NT2/D1 (cell line): ENCODE measurements around the gene NVL.
"Not testable (repeated sequence)": the region's sequence is repeated elsewhere in the genome, so short reads cannot be mapped to it uniquely, and the experiment has no call there.

ENCODE experiments used
- DNase-seq: peaks from one replicate; pipeline ENCODE4 v3.0.0-alpha.2; 2011; ENCODE audit warnings: low read depth, low spot score
- H3K27me3 ChIP-seq: 2 replicates; pipeline ENCODE4 v1.6.0; 2011; ENCODE audit warnings: mild to moderate bottlenecking; ENCODE audit not compliant: insufficient read length, insufficient read depth
- H3K36me3 ChIP-seq: 2 replicates; pipeline ENCODE4 v1.6.1; 2011; ENCODE audit warnings: mild to moderate bottlenecking, low read length, mixed read lengths; ENCODE audit not compliant: insufficient read depth, insufficient read length
- H3K4me1 ChIP-seq: 2 replicates; pipeline ENCODE4 v1.5.1; 2011; ENCODE audit not compliant: insufficient read depth, insufficient read length
- H3K4me3 ChIP-seq: 2 replicates; pipeline ENCODE4 v1.5.1; 2011; ENCODE audit warnings: low read depth; ENCODE audit not compliant: insufficient read length
- H3K9ac ChIP-seq: 2 replicates; pipeline ENCODE4 v1.6.0; 2011; ENCODE audit warnings: low read depth; ENCODE audit not compliant: insufficient read length
- H3K9me3 ChIP-seq: 2 replicates; pipeline ENCODE4 v1.5.1; 2011; ENCODE audit warnings: mild to moderate bottlenecking, low read length; ENCODE audit not compliant: insufficient read depth
- SUZ12 ChIP-seq: IDR thresholded peaks from 2 replicates; pipeline ENCODE4 v1.6.1; 2011; ENCODE audit not compliant: insufficient read length, insufficient read depth; ENCODE audit errors: extremely low read depth
- YY1 ChIP-seq: IDR thresholded peaks from 2 replicates; pipeline ENCODE4 v1.6.1; 2011; ENCODE audit not compliant: insufficient read length, insufficient read depth
- ZNF274 ChIP-seq: IDR thresholded peaks from 2 replicates; pipeline ENCODE4 v1.6.1; 2011; ENCODE audit warnings: mild to moderate bottlenecking, low read depth, low read length

Gene NVL

DNA sequence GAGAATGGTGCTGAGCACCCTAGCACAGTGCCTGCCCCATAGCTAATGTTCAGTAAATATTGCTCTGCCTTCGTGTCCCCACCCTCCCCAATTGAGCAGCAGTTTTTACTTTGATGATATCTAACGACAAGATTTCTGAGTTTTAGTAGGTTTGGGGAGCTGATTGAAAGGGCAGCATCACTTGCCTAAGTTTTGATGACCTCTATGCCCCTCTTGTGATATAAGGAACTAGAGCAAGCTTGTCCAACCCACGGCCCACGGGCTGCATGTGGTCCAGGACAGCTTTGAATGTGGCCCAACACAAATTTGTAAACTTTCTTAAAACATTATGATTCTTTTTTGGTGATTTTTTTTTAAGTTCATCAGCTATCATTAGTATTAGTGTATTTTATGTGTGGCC lies 28.3 kb upstream of the NVL start:
- Histone ChIP-seq H3K4me3 (peak overlapping the region; percentile 93), H3K9ac (peak overlapping the region; percentile 94), H3K4me1 (no peaks in the 10 kb centered on the region), H3K27me3 (no peaks in the 10 kb centered on the region), H3K9me3 (no peaks in the 10 kb centered on the region), H3K36me3 (peaks cover 18% of the 10 kb centered on the region)
- no peak for DNase-seq
- no peak for TF ChIP-seq YY1
- TF ChIP-seq SUZ12: no peak
- TF ChIP-seq ZNF274: no peak

DNA sequence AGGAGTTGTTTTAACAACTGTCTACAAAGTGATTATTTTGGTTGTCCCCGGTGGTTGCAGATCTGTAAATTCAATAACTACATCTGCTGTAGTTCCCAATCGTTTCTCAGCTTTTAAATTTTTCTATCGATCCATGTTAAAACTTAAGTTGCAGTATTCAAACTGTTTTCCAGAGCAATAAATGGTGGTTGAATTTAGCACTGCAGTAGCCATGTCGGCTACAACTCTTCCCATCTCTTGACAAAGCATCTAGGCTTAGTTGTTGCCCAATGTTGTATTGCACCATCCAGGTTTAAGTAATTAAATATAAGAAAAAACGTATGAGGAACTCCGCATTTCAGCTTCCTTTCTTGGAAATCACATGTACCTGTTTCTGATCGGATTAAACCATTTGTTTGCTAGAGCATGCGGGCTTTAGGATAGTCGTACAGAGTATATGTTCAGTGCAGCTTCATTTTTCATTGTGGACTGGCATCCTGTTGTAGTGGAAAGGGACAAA lies 27.7 kb upstream of the NVL start:
- Histone ChIP-seq H3K9me3 (0 out of 2 replicates have a peak, but pooled peaks cover 2% of the 10 kb centered on the region), H3K27me3 (no peaks in the 10 kb centered on the region), H3K4me3 (peak overlapping the region; percentile 93), H3K9ac (peak overlapping the region; percentile 94), H3K36me3 (peaks cover 18% of the 10 kb centered on the region), H3K4me1 (no peaks in the 10 kb centered on the region)
- no peak for DNase-seq
- TF ChIP-seq SUZ12 (no peak), YY1 (no peak), ZNF274 (no peak)

DNA sequence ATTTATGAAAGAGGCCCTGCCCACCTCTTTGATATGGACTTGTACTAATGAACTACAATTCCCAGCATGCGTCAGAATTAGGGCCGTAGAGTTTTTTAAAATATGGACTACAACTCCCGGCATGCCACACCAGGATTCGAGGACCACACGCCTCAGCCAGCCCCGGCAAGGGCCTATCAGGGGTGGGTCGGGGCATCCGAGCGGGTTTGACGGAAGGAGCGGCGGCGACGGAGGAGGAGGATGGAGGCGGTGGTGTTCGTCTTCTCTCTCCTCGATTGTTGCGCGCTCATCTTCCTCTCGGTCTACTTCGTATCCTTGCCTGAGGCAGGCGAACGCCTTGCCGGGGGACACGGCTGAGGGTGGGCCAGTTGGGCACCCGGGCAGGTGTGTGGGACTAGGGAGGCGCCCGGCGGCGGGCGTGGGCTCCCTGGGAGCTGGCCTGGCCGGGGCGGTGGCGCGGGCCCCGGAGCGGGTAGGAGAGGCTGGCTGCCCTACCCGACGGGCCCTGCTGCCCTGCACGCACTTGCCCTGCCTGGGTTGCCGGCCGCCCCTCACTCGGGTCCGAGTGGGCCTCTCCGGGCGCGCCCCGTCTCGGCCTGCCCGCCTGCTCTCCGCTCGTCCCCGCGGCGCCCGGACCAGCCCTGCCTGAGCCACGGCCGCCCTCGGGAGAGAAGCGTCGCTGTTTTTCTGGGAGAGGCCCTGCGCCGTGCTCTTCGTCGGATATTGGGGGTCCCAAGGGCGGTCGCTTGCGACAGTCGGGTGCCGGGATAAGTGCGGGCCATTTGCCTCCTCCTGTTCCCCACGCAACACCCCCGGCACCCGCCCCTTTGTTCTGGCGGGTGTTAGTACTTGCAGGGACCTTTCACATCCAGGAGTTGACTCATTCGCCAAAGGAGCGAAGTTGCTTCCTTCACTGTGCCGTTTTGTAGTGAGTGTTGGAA lies 27.0 kb upstream of the NVL start, which contains the start of gene CNIH4:
Gene CNIH4, plus strand, starts transcription at position 195 of the 941 bp plus-strand sequence. Its CDS starts 46 bp downstream, at position 241.
- peak within 1 kb of the TSS; percentile 93 for H3K4me3 ChIP-seq
- no peaks in the 10 kb centered on the region for H3K27me3 ChIP-seq
- H3K36me3 ChIP-seq: peaks cover 18% of the 10 kb centered on the region
- H3K9ac ChIP-seq: peak within 1 kb of the TSS; percentile 94
- TF ChIP-seq YY1 (no peak), SUZ12 (no peak), ZNF274 (no peak)
- peak; percentile 98 for DNase-seq
- no peaks in the 10 kb centered on the region for H3K4me1 ChIP-seq
- H3K9me3 ChIP-seq: peaks cover 8% of the 10 kb centered on the region; the same call in 1 of the 2 replicates

- H3K4me1 ChIP-seq: no peaks in the 10 kb centered on the region
- no peak for TF ChIP-seq SUZ12
- no peak for TF ChIP-seq YY1
- no peak for TF ChIP-seq ZNF274
- H3K27me3 ChIP-seq: no peaks in the 10 kb centered on the region
- H3K9ac ChIP-seq: no peak overlapping the region
- DNase-seq: no peak
- no peak overlapping the region for H3K4me3 ChIP-seq
- peaks cover under 1% of the 10 kb centered on the region for H3K36me3 ChIP-seq
- peaks cover 25% of the 10 kb centered on the region for H3K9me3 ChIP-seq
Measured at GRCh38 chr1:224353975-224354925, 24.3 kb upstream of the NVL start.

- H3K4me3 ChIP-seq, H3K9ac ChIP-seq, DNase-seq, H3K27me3 ChIP-seq, H3K4me1 ChIP-seq, H3K36me3 ChIP-seq: not testable (repeated sequence)
- peaks cover 25% of the 10 kb centered on the region for H3K9me3 ChIP-seq
Measured at GRCh38 chr1:224352436-224353085, 22.6 kb upstream of the NVL start.

DNA sequence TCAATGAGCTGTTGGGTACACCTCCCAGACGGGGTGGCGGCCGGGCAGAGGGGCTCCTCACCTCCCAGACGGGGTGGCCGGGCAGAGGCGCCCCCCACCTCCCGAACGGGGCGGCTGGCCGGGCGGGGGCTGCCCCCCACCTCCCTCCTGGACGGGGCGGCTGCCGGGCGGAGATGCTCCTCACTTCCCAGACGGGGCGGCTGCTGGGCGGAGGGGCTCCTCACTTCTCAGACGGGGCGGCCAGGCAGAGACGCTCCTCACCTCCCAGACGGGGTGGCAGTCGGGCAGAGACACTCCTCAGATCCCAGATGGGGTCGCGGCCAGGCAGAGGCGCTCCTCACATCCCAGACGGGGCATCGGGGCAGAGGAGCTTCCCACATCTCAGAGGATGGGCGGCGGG lies 19.7 kb upstream of the NVL start:
- H3K36me3 ChIP-seq, H3K4me1 ChIP-seq, H3K4me3 ChIP-seq, H3K9ac ChIP-seq, DNase-seq, H3K27me3 ChIP-seq: not testable (repeated sequence)
- peaks cover 31% of the 10 kb centered on the region for H3K9me3 ChIP-seq

DNA sequence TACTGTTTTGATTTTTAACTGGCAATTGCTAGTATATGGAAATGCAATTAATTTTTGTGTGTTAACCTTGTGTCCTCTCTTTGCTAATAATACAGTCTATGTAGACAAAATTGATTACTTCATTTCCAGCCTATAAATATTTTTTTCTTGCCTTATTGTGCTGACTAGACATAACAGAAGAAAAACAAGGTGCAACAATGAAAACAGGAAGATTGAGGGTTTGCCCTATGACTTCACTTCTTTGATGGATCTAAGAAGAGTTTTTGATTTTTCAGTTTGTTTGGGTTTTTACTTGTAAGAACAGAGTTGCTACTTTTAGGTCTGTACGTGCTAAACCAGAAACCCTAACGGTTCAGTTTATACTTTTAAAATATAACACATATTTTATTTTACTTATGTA lies 18.2 kb upstream of the NVL start:
- no peak for TF ChIP-seq YY1
- no peak for TF ChIP-seq ZNF274
- TF ChIP-seq SUZ12: no peak
- H3K36me3 ChIP-seq: no peaks in the 10 kb centered on the region
- no peak for DNase-seq
- H3K9ac ChIP-seq: no peak overlapping the region
- no peaks in the 10 kb centered on the region for H3K27me3 ChIP-seq
- no peak overlapping the region for H3K4me3 ChIP-seq
- H3K9me3 ChIP-seq: peaks cover 47% of the 10 kb centered on the region
- H3K4me1 ChIP-seq: no peaks in the 10 kb centered on the region
